Neuron (in vitro differentiated cells): ENCODE measurements around the gene MIB1.

Experiments used
- H2AFZ ChIP-seq: one replicate; pipeline ENCODE4 v1.6.1; 2013; ENCODE audit warnings: low read depth, mild to moderate bottlenecking, inconsistent platforms, low read length, moderate library complexity
- H3K27me3 ChIP-seq: one replicate; pipeline ENCODE4 v1.6.1; 2013; ENCODE audit warnings: low read length; ENCODE audit not compliant: insufficient read depth
- H3K36me3 ChIP-seq: one replicate; pipeline ENCODE4 v1.6.1; 2013; ENCODE audit warnings: low read length; ENCODE audit not compliant: insufficient read depth
- H3K4me1 ChIP-seq: one replicate; pipeline ENCODE4 v1.6.1; 2013; ENCODE audit warnings: low read length; ENCODE audit not compliant: insufficient read depth
- H3K4me3 ChIP-seq: 2 replicates; pipeline ENCODE4 v1.5.1; 2013; ENCODE audit warnings: mild to moderate bottlenecking, low read length, moderate library complexity
- H3K9me3 ChIP-seq: one replicate; pipeline ENCODE4 v1.6.1; 2013; ENCODE audit warnings: low read length

MIB1 gene

GRCh38 chr18:21896732-21897336, 156.2 kb downstream of the MIB1 start:
- no peak overlapping the region for H3K4me3 ChIP-seq
- H3K27me3 ChIP-seq = no peaks in the 10 kb centered on the region
- H3K9me3 ChIP-seq = no peaks in the 10 kb centered on the region
- H2AFZ ChIP-seq = no peak overlapping the region
- no peaks in the 10 kb centered on the region for H3K4me1 ChIP-seq
- H3K36me3 ChIP-seq = no peaks in the 10 kb centered on the region

- Histone ChIP-seq H3K36me3 (no peaks in the 10 kb centered on the region), H3K9me3 (no peaks in the 10 kb centered on the region), H3K27me3 (no peaks in the 10 kb centered on the region), H3K4me3 (no peak overlapping the region), H3K4me1 (no peaks in the 10 kb centered on the region), H2AFZ (no peak overlapping the region)
These were observed 157.2 kb downstream of the MIB1 start for GRCh38 chr18:21897811-21898210.

- no peaks in the 10 kb centered on the region for H3K4me1 ChIP-seq
- H3K27me3 ChIP-seq = peaks cover 3% of the 10 kb centered on the region
- no peak overlapping the region for H2AFZ ChIP-seq
- no peaks in the 10 kb centered on the region for H3K36me3 ChIP-seq
- H3K9me3 ChIP-seq = no peaks in the 10 kb centered on the region
- H3K4me3 ChIP-seq = no peak overlapping the region
These were observed 160.2 kb downstream of the MIB1 start for GRCh38 chr18:21900605-21901352.

GRCh38 chr18:21901423-21901945, 160.9 kb downstream of the MIB1 start:
- Histone ChIP-seq H3K27me3 (peaks cover 3% of the 10 kb centered on the region), H3K4me3 (no peak overlapping the region), H3K36me3 (no peaks in the 10 kb centered on the region), H3K4me1 (no peaks in the 10 kb centered on the region), H3K9me3 (no peaks in the 10 kb centered on the region), H2AFZ (no peak overlapping the region)

GRCh38 chr18:21903709-21904108, 163.1 kb downstream of the MIB1 start:
- Histone ChIP-seq H3K4me1 (no peaks in the 10 kb centered on the region), H3K4me3 (no peak overlapping the region), H2AFZ (no peak overlapping the region), H3K36me3 (no peaks in the 10 kb centered on the region), H3K27me3 (peaks cover 7% of the 10 kb centered on the region), H3K9me3 (no peaks in the 10 kb centered on the region)

GRCh38 chr18:21904856-21905255, 164.3 kb downstream of the MIB1 start:
- Histone ChIP-seq H3K27me3 (peaks cover 7% of the 10 kb centered on the region), H3K4me1 (no peaks in the 10 kb centered on the region), H3K4me3 (no peak overlapping the region), H3K36me3 (no peaks in the 10 kb centered on the region), H2AFZ (no peak overlapping the region), H3K9me3 (no peaks in the 10 kb centered on the region)

GRCh38 chr18:21907451-21907850, 166.9 kb downstream of the MIB1 start:
- no peaks in the 10 kb centered on the region for H3K4me1 ChIP-seq
- H3K9me3 ChIP-seq = no peaks in the 10 kb centered on the region
- H3K4me3 ChIP-seq = no peak overlapping the region
- H3K27me3 ChIP-seq = peaks cover 7% of the 10 kb centered on the region
- H2AFZ ChIP-seq = no peak overlapping the region
- H3K36me3 ChIP-seq = no peaks in the 10 kb centered on the region

GRCh38 chr18:21908711-21909110, 168.1 kb downstream of the MIB1 start:
- Histone ChIP-seq H3K27me3 (peaks cover 8% of the 10 kb centered on the region), H3K4me1 (no peaks in the 10 kb centered on the region), H3K4me3 (no peak overlapping the region), H3K36me3 (no peaks in the 10 kb centered on the region), H3K9me3 (no peaks in the 10 kb centered on the region), H2AFZ (no peak overlapping the region)

- Histone ChIP-seq H3K9me3 (no peaks in the 10 kb centered on the region), H3K36me3 (no peaks in the 10 kb centered on the region), H3K27me3 (peaks cover 7% of the 10 kb centered on the region), H3K4me3 (no peak overlapping the region), H2AFZ (no peak overlapping the region), H3K4me1 (no peaks in the 10 kb centered on the region)
These were observed 170.3 kb downstream of the MIB1 start for GRCh38 chr18:21910906-21911305.

- Histone ChIP-seq H3K36me3 (no peaks in the 10 kb centered on the region), H3K27me3 (peaks cover 7% of the 10 kb centered on the region), H3K4me3 (no peak overlapping the region), H3K4me1 (no peaks in the 10 kb centered on the region), H2AFZ (no peak overlapping the region), H3K9me3 (no peaks in the 10 kb centered on the region)
These were observed 171.0 kb downstream of the MIB1 start for GRCh38 chr18:21911551-21911950.

GRCh38 chr18:21912339-21913239, 172.0 kb downstream of the MIB1 start:
- peaks cover 3% of the 10 kb centered on the region for H3K27me3 ChIP-seq
- no peaks in the 10 kb centered on the region for H3K36me3 ChIP-seq
- no peak overlapping the region for H3K4me3 ChIP-seq
- no peak overlapping the region for H2AFZ ChIP-seq
- H3K4me1 ChIP-seq = no peaks in the 10 kb centered on the region
- no peaks in the 10 kb centered on the region for H3K9me3 ChIP-seq

GRCh38 chr18:21914739-21915319, 174.2 kb downstream of the MIB1 start:
- H3K36me3 ChIP-seq = no peaks in the 10 kb centered on the region
- H3K27me3 ChIP-seq = peaks cover 3% of the 10 kb centered on the region
- H3K4me1 ChIP-seq = no peaks in the 10 kb centered on the region
- no peaks in the 10 kb centered on the region for H3K9me3 ChIP-seq
- no peak overlapping the region for H3K4me3 ChIP-seq
- no peak overlapping the region for H2AFZ ChIP-seq

- Histone ChIP-seq H2AFZ (no peak overlapping the region), H3K4me3 (no peak overlapping the region), H3K27me3 (peaks cover 3% of the 10 kb centered on the region)
These were observed 175.0 kb downstream of the MIB1 start for GRCh38 chr18:21915546-21915945.

More at GRCh38 chr18:21915546-21915945, 175.0 kb downstream of the MIB1 start:
- no peaks in the 10 kb centered on the region for H3K4me1 ChIP-seq
- no peaks in the 10 kb centered on the region for H3K36me3 ChIP-seq
- no peaks in the 10 kb centered on the region for H3K9me3 ChIP-seq
